CD14-positive monocyte (primary cell): ENCODE measurements around the gene DYSF. TPM values are rescaled to one million over a fixed set of nuclear protein-coding genes. Genes with fewer than 3 reads are reported as not detected.

Experiments
- DNase-seq, 3 donors: peaks; one replicate each; pipeline ENCODE4 v3.0.0-alpha.2; 2011 to 2022
- H2AFZ ChIP-seq: 2 replicates; pipeline ENCODE4 v1.6.0; 2012; ENCODE audit warnings: mild to moderate bottlenecking, low read depth, low read length, inconsistent platforms; ENCODE audit not compliant: insufficient read depth, poor library complexity, severe bottlenecking
- H3K27ac ChIP-seq, 2 donors: 1 replicate in 1 of 2; 2 replicates in 1 of 2; pipeline ENCODE4 v1.5.1; 2012 to 2013; ENCODE audit warnings: low read length in 2 of 2, control low read depth in 1 of 2, inconsistent platforms in 1 of 2, low read depth in 1 of 2, mild to moderate bottlenecking in 1 of 2
- H3K27me3 ChIP-seq, 2 donors: one replicate each; pipeline versions ENCODE4 v1.6.0 to v1.6.1; 2011 to 2013; ENCODE audit warnings: low read length in 2 of 2; ENCODE audit not compliant: control insufficient read depth in 2 of 2, insufficient read depth in 2 of 2
- H3K36me3 ChIP-seq, 2 donors: replicated peaks in 1 of 2; 1 replicate in 1 of 2; 2 replicates in 1 of 2; pipeline versions ENCODE4 v1.5.1 to v1.6.1; 2012 to 2013; ENCODE audit warnings: low read length in 2 of 2, control low read depth in 1 of 2, inconsistent platforms in 1 of 2, mild to moderate bottlenecking in 1 of 2; ENCODE audit not compliant: insufficient read depth in 2 of 2, control insufficient read depth in 1 of 2
- H3K4me1 ChIP-seq, 2 donors: 1 replicate in 1 of 2; 2 replicates in 1 of 2; pipeline versions ENCODE4 v1.5.1 to v1.6.1; 2012 to 2013; ENCODE audit warnings: low read length in 2 of 2, control low read depth in 1 of 2, inconsistent platforms in 1 of 2, mild to moderate bottlenecking in 1 of 2, moderate library complexity in 1 of 2; ENCODE audit not compliant: insufficient read depth in 2 of 2, control insufficient read depth in 1 of 2
- H3K4me2 ChIP-seq: replicated peaks from 2 replicates; pipeline ENCODE3; 2012; ENCODE audit warnings: low read length, moderate library complexity, mild to moderate bottlenecking; ENCODE audit not compliant: poor library complexity, severe bottlenecking; ENCODE audit errors: extremely low read depth
- H3K4me3 ChIP-seq, 3 experiments: fragments of 200-600 bp in 1 of 3; sonication (generic) in 1 of 3; replicated peaks in 1 of 3; 1 replicate in 2 of 3; 2 replicates in 1 of 3; pipeline ENCODE4 v1.5.1; 2011 to 2013; ENCODE audit warnings: low read length in 3 of 3, mild to moderate bottlenecking in 3 of 3, control low read depth in 2 of 3, low read depth in 2 of 3, inconsistent platforms in 1 of 3, moderate library complexity in 1 of 3
- H3K79me2 ChIP-seq: 2 replicates; pipeline ENCODE4 v1.6.0; 2012; ENCODE audit warnings: mild to moderate bottlenecking, control low read depth, inconsistent platforms, low read length, moderate library complexity; ENCODE audit not compliant: insufficient read depth
- H3K9ac ChIP-seq: 2 replicates; pipeline ENCODE4 v1.6.0; 2017; ENCODE audit warnings: low read length, mild to moderate bottlenecking; ENCODE audit not compliant: insufficient read depth, poor library complexity, severe bottlenecking
- H3K9me3 ChIP-seq, 2 donors: replicated peaks in 1 of 2; 1 replicate in 1 of 2; 2 replicates in 1 of 2; pipeline versions ENCODE4 v1.5.1 to v1.6.1; 2012 to 2013; ENCODE audit warnings: low read length in 2 of 2, control low read depth in 1 of 2; ENCODE audit not compliant: control insufficient read depth in 1 of 2, insufficient read depth in 1 of 2
- H4K20me1 ChIP-seq: 2 replicates; pipeline ENCODE4 v1.6.0; 2012; ENCODE audit warnings: mild to moderate bottlenecking, low read length, control low read depth, moderate library complexity; ENCODE audit not compliant: insufficient read depth
- H3K27ac Mint-ChIP-seq, 7 donors: one replicate each; pipeline ENCODE4 v1.8.0; 2020; ENCODE audit warnings: mild to moderate bottlenecking in 7 of 7, mixed read lengths in 7 of 7, moderate library complexity in 6 of 7, inconsistent platforms in 2 of 7
- H3K27me3 Mint-ChIP-seq, 3 donors: one replicate each; pipeline ENCODE4 v1.8.0; 2021 to 2022; ENCODE audit warnings: low read depth in 3 of 3, mild to moderate bottlenecking in 3 of 3, mixed read lengths in 3 of 3, moderate library complexity in 3 of 3, inconsistent platforms in 1 of 3
- H3K36me3 Mint-ChIP-seq, 2 donors: one replicate each; pipeline ENCODE4 v1.8.0; 2020; ENCODE audit warnings: mixed read lengths in 2 of 2, inconsistent platforms in 1 of 2, mild to moderate bottlenecking in 1 of 2
- H3K4me1 Mint-ChIP-seq: one replicate; pipeline ENCODE4 v1.8.0; 2020; ENCODE audit warnings: mild to moderate bottlenecking, mixed read lengths
- H3K4me3 Mint-ChIP-seq, 2 donors: one replicate each; pipeline ENCODE4 v1.8.0; 2020; ENCODE audit warnings: mild to moderate bottlenecking in 2 of 2, mixed read lengths in 2 of 2, moderate library complexity in 1 of 2
- H3K9me3 Mint-ChIP-seq, 7 donors: one replicate each; pipeline ENCODE4 v1.8.0; 2020 to 2022; ENCODE audit warnings: mixed read lengths in 7 of 7, mild to moderate bottlenecking in 6 of 7, moderate library complexity in 6 of 7, inconsistent platforms in 2 of 7
- CTCF ChIP-seq: fragments of 200-600 bp; IDR thresholded peaks from one replicate; pipeline ENCODE4 v1.8.0; 2022; ENCODE audit warnings: antibody characterized with exemption, mild to moderate bottlenecking
- WGBS: methylation state at CpG from one replicate; pipeline ENCODE4 v1.1.5; 2013; ENCODE audit warnings: missing lambda C conversion rate; ENCODE audit not compliant: insufficient coverage; 5-methylcytosine and 5-hydroxymethylcytosine counted together
- intact Hi-C, 2 donors: fragments of 100-400 bp; cut with micrococcal nuclease; formaldehyde crosslinking; loops; one replicate each; pipeline versions ENCODE4 v1.15.0 to v1.15.1; 2023
- polyA plus RNA-seq, 3 donors: library from polyadenylated mRNA; depleted of rRNA in 1 of 3; unstranded in 2 of 3; stranded (reverse) in 1 of 3; fragments of 300-500 nt in 2 of 3; fragments of >200 nt in 1 of 3; fragmentation: Illumina TruSeq in 2 of 3; gene quantifications; 1 replicate in 2 of 3; 2 replicates in 1 of 3; pipeline ENCODE4 v1.2.3, GENCODE V29; 2012 to 2021

Gene DYSF
- polyA plus RNA-seq, 3 donors: 16.1 to 72.5 (median 31.2) TPM

GRCh38 chr2:71691747-71692441, 238.5 kb downstream of the DYSF start:
- peaks cover 31 to 34% of the 10 kb centered on the region in 2 donors for H3K36me3 Mint-ChIP-seq
- Histone ChIP-seq H3K79me2 (no peaks in the 10 kb centered on the region), H3K4me1 (no peaks in the 10 kb centered on the region), H2AFZ (no peak overlapping the region), H3K36me3 (peaks cover 16 to 34% of the 10 kb centered on the region in 2 donors), H3K27me3 (no peaks in the 10 kb centered on the region), H3K9ac (no peak overlapping the region), H3K27ac (no peak overlapping the region), H4K20me1 (peaks cover 16% of the 10 kb centered on the region), H3K4me2 (no peak overlapping the region), H3K4me3 (no peak overlapping the region), H3K9me3 (no peaks in the 10 kb centered on the region)
- H3K4me3 Mint-ChIP-seq: no peak overlapping the region
- no peak overlapping the region for H3K27ac Mint-ChIP-seq
- no peak for DNase-seq
- H3K9me3 Mint-ChIP-seq: peaks cover 0 to 8% (median 6%) of the 10 kb centered on the region in 7 donors
- H3K4me1 Mint-ChIP-seq: peaks cover 2% of the 10 kb centered on the region
- intact Hi-C loops: no loop called here
- no peak for TF ChIP-seq CTCF
- peaks cover 0 to 16% (median 9%) of the 10 kb centered on the region in 3 donors for H3K27me3 Mint-ChIP-seq
- 63% methylated on average over 16 of the region's 24 CpGs for WGBS

GRCh38 chr2:71692621-71693277, 239.4 kb downstream of the DYSF start:
- peaks cover 2% of the 10 kb centered on the region for H3K4me1 Mint-ChIP-seq
- Histone ChIP-seq H3K4me2 (no peak overlapping the region), H3K9me3 (no peaks in the 10 kb centered on the region), H4K20me1 (peaks cover 10% of the 10 kb centered on the region), H3K79me2 (no peaks in the 10 kb centered on the region), H3K4me1 (no peaks in the 10 kb centered on the region), H3K4me3 (no peak overlapping the region), H3K9ac (no peak overlapping the region), H2AFZ (no peak overlapping the region), H3K36me3 (peaks cover 7 to 25% of the 10 kb centered on the region in 2 donors), H3K27me3 (no peaks in the 10 kb centered on the region), H3K27ac (no peak overlapping the region)
- DNase-seq: no peak
- H3K27me3 Mint-ChIP-seq: peaks cover 0 to 16% (median 9%) of the 10 kb centered on the region in 3 donors
- peaks cover 23 to 25% of the 10 kb centered on the region in 2 donors for H3K36me3 Mint-ChIP-seq
- H3K9me3 Mint-ChIP-seq: peaks cover 0 to 7% (median 5%) of the 10 kb centered on the region in 7 donors
- TF ChIP-seq CTCF: no peak
- H3K27ac Mint-ChIP-seq: no peak overlapping the region
- H3K4me3 Mint-ChIP-seq: no peak overlapping the region
- 81% methylated on average over 6 of the region's 10 CpGs for WGBS
- intact Hi-C loops: no loop called here
